GM21786 (cell line): ENCODE measurements around the gene ATN1.
A peak's percentile ranks its signal among the peaks of the same experiment; 100 is the strongest.

Experiments
- ATAC-seq: cut with Tn5 transposase; IDR thresholded peaks from one replicate; pipeline ENCODE4 v1.9.1; 2021; ENCODE audit not compliant: unreplicated experiment

The ATN1 gene

GRCh38 chr12:6956021-6956727 is 28.4 kb downstream of the ATN1 start:
- ATAC-seq = no peak

- no peak for ATAC-seq
These were observed 29.5 kb downstream of the ATN1 start for GRCh38 chr12:6957151-6957701.

GRCh38 chr12:6957741-6958608 is 30.2 kb downstream of the ATN1 start:
- ATAC-seq = no peak

GRCh38 chr12:6958609-6959057 is 30.9 kb downstream of the ATN1 start:
- no peak for ATAC-seq

GRCh38 chr12:6959058-6959804 is 31.5 kb downstream of the ATN1 start:
- peak; percentile 61 for ATAC-seq

GRCh38 chr12:6959805-6960592 is 32.2 kb downstream of the ATN1 start:
- ATAC-seq = no peak

DNA sequence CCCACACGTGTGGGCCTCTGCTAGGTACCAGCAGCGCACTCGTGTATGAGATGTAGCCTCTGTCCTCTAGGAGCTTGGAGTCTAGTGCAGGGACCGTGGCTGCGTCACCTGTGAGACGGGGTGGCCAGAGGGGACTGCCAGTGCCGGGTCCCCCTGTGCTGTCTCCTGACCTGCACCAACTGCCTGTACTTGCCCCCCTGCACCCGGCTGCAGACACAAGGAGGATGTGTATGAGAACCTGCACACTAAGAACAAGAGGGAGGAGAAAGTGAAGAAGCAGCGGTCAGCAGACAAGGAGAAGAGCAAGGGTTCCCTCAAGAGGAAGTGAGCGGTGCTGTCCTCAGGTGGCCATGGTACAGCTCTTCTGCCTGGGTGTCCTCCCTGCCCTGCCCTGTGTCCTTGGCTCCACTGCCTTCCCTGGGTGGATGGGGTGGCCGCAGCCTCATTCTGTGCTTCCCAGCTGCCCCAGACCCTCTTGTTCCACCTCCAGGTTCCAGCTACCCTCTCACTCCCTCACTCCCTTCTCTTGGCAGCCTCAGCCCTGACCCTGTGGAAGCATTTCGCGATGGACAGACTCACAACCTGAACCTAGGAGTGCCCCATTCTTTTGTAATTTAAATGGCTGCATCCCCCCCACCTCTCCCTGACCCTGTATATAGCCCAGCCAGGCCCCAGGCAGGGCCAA is 33.0 kb downstream of the ATN1 start:
- no peak for ATAC-seq

GRCh38 chr12:6961278-6961694 is 33.5 kb downstream of the ATN1 start:
- no peak for ATAC-seq

GRCh38 chr12:6961695-6962284 is 34.0 kb downstream of the ATN1 start:
- no peak for ATAC-seq

- no peak for ATAC-seq
These were observed 34.7 kb downstream of the ATN1 start for GRCh38 chr12:6962285-6963015.

GRCh38 chr12:6963016-6963731 is 35.4 kb downstream of the ATN1 start:
- no peak for ATAC-seq

DNA sequence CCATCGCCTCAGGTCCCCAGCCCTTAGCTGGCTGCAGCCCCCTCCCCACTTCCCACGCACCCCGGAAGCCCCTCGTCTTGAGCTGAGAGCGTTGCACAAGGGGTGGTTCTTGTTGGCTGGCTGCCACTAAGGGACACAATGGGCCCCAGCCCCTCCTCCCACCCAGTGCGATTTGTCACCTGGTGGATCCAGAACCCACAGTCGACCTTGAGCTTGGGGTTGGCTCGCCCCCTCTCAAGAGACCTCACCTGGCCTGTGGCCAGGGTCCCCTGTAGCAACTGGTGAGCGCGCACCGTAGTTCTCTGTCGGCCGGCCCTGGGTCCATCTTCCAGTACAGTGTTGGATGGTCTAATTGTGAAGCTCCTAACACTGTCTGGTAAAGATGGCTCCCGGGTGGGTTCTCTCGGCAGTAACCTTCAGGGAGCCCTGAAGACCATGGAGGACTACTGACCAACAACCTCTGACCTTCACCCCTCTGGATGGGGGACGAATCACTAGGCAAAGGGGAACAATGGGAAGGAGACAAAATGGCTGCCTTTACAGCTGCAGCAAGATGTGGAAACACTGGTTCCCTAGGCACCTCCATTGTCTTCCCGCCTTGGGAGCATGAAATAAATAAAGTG is 36.1 kb downstream of the ATN1 start:
- ATAC-seq = no peak

DNA sequence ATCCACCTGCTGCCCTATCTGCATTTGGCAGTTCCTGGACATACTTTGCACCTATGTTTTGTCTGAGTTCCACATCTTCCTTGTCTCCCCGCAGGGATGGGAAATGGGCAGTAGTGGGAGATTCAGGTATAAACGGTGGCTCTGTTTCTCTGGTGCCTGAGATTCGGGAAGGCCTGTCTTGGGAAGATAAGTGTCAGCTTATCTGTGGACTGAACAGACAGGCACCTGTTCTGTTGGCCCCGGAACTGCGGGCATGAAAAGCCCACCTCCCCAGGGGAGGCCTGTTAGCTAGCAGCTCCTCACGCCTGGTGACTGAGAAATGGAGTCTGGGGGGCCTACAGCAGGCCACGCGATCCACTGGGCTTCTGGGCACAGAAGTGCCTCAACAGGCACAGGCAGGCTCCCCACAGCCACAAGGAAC is 36.9 kb downstream of the ATN1 start:
- ATAC-seq = no peak

GRCh38 chr12:6965026-6965661 is 37.4 kb downstream of the ATN1 start:
- ATAC-seq = peak; percentile 50

- no peak for ATAC-seq
These were observed 38.0 kb downstream of the ATN1 start for GRCh38 chr12:6965714-6966113.

GRCh38 chr12:6966351-6966750 is 38.6 kb downstream of the ATN1 start:
- no peak for ATAC-seq

GRCh38 chr12:6967651-6968100 is 39.9 kb downstream of the ATN1 start:
- ATAC-seq = no peak
